SKM-1 treated with dmso at 0.1 percent for 144 hours (cell line): ENCODE results near the gene SLC7A5.
A peak's percentile ranks its signal among the peaks of the same experiment; 100 is the strongest.
"Not testable (repeated sequence)": the region's sequence is repeated elsewhere in the genome, so short reads cannot be mapped to it uniquely, and the experiment has no call there.

Experiments used
- DNase-seq: peaks from one replicate; lab custom pipeline; 2025; ENCODE audit not compliant: unreplicated experiment; lab: John Stamatoyannopoulos, UW

Gene SLC7A5

DNA sequence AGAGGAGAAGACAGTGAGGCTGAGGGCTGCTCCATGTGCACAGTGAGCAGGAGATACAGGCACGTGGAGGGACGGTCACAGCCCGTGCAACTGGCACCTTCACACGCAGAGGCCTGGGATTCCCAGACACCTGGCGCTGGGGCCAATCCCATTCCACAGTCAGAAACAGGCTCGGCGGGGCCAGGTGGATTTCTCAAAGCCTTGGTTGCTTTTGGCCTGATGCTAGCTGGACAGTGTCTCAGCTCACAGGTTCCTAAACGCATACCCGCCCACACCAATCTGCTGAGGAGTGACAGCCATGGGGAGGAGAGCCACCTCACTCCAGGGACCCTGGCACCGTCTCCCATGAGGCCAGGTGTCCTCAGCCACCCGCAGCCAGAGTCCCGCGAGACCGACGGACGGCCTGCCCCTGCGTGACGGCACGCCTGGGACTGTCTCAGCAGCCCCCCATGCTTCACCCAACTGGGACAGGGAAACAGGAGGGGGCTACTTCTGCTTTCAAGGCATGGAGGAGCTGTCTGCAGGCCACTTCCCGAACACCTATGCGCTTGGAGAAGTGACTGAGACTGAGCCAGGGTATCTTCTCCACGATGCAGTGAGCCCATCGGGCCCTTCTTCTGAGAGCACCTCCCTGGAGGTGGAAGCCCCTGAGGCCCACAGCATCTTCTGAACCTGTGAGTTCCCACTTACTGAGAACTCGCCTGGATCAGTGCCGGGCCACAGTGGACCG, 6.5 kb downstream of the SLC7A5 start:
- not testable (repeated sequence) for DNase-seq

DNA sequence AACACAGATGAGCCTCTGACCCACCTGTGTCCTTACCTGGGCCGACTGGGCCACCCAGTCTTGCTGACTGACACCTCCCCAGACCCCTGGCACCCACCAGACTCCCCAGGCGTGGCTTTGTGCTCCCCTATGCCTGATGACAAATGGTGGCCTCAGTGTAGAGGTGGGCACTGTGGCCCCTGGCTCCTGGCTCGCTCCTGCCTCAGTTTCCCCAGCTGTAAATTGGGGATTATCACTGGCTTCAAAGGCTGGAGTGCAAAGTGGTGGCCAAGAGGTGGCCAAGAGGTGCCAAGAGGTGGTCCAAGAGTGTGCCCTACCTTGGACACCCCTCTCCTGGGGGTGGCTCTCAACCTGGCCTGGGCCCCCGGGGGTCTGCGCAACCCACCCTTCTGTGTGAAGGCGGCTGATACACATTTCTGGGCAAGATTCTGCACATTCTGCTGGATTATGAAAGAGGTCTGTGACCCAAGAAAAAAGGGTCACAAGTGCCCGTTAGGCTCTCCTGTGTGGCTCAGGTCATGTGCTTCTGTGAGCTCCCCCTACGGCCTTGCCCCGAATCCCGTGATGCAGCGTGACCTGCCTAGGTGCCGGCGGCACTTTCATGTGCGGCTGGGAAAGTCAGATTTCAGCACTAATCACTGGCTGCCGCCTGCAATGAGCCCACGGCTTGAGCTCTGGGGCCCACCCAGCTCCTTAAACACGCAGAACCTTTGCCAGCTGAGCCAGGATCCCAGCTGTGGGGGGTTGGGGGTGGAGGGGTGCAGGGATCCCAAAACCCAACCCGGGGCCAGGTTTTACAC, 7.8 kb downstream of the SLC7A5 start:
- not testable (repeated sequence) for DNase-seq

DNA sequence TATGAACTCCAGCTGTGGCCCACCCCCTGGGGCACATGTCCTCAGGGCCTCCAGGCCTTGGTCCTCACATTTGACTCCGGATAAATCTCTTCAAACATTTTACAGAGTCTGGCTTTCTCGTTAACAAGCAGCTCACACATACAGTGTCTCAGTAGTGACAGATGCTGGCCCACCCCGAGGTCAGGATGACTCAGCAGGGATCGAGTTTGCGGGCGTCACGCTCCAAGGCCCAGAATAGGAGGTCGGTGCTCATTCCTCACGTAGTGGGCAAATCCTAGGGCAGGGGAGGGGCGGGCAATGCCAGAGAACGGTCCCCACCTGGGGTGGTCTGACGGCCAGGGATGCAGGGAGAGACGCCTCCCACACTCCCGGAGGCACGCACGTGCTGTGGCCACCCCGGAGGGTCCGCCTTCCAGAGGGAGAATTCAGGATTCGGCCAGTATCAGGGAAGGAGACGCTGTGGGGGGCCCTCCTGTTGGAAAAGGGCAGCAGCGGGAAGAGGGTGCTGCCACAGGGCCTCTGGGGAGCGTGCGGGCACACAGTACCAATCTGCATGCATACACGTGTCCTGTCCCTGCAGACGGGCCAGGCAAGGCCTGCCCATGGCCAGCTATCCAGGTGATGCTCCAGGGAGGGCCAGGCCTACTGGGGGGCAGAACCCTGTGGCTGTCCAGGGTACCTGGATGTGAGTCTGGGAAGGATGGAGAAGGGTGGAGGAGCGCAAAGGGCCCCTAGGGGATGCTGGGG, 8.6 kb downstream of the SLC7A5 start:
- no peak for DNase-seq

DNA sequence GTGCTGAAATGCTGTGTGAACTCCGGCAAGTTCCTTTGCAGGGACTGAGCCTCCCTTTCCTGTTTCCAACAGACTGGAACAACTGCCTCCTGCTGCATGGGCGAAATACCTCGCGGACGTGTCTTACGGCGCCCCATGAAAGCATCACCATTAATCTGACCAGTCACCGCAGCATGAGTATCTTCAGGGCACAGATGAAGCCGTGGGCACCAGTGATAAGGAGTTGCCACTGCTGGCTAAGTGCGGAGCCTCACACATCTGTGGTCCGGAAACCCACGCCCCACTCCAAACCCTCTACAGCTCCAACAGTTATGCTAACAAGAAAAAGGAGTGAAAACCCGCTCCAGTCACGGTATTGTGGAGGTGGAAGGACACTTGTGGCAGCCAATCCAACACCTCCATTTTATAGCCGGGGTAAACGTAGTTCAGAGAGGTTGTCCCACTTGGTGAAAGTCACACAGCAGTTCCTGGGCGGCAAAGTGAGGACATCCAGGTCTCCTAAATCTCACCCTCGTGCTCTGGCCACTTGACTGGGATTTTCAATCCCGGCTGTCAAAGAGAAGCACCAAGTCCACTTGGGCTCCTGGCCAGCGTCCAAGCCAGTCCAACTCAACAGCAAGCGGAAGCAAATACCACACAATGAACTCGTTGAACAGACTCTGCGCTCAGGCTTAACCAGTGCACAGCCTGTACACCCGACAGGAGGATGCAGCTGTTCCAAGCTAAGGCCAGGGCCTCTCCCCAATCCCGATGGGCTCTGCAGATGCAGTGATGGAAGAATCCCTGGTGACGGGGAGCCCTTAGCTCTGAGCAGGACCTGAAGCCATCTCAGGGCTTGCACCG, 10.9 kb downstream of the SLC7A5 start:
- not testable (repeated sequence) for DNase-seq

GRCh38 chr16:87856791-87857228, 12.5 kb downstream of the SLC7A5 start:
- no peak for DNase-seq

DNA sequence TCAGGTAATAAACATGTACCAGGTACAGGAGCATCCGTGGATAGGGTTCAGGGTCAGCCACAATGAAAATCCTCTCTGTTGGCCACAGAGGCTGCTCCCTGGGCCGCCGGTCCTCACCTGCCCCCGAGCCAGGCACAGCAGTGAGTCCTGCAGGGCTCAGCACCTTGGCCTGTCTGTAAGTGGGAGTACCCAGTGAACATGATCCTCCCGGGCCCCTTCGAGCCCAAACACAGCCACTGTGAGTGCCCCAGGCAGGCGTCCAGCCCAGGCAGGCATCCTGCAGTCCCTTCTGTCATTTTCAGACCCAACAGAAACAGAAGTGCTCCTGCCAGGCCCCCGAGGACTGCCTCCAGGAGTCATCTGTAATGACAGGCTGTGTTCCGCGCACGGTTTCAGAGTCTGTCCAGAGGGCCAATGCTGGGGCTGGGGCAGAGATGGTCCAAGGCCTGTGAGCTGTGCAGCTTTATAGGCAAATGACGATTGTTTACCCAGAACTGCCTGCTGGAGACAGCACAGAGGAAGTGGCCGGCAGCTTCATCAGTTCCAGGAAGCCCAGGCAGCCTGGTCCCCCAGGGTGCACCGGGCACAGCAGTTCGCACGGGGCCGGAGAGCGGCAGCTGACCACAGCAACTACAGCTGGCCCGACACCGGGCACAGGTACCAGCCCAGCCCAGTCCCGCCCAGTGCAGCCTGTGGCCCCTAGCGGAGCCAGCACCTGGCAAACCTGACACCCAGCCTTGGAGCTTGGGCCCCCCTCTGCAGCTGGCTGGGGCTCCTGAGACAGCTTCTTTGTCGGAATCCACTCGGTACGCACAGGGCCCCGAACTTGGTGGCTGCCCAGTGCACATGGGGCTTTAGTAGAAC, 13.2 kb downstream of the SLC7A5 start:
- DNase-seq = no peak

GRCh38 chr16:87854907-87855683, 14.2 kb downstream of the SLC7A5 start:
- DNase-seq = no peak

DNA sequence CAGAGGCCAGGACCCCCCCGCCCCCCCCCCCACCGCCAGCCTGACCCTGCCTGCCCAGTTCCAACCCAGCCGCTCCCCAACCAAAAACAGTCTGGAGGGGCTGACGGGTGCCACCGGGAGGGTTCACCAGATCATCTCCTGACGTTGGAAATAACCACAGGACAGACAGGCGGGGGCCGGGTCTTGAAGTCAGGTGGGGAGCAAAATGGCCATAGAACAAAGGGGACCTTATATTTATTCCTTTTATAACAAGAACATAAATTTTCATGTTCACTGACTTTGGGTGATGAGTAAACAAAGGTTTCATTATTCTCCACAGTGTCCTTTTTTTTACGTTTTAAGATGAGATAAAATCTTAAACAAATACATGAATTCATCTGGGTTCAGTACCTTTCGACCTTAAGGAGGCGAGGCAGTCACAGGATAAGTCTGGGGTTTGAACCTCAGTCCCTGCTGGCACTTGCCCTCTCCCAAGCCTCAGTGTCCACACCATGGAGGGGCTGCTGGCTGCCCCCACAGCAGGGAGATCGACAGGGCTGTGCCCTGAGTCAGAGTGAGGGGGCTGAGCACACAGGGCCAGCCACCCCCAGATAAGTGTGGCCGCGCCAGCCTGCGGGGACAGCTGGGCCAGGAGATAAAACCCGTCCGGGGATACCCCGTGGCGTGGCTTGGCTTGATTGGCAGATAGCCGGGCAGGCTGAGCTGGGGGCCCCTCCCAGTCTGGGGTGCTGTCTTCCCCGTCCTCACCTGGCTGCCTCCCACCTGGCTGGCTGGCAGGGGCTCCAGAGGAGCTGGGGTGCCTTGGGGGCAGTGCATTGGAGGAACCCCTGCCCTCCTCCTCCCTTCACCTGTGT, 15.0 kb downstream of the SLC7A5 start:
- peak; percentile 0 for DNase-seq

- DNase-seq = peak; percentile 86
Observed at GRCh38 chr16:87853411-87854052, 15.8 kb downstream of the SLC7A5 start.

GRCh38 chr16:87851601-87852000, 17.7 kb downstream of the SLC7A5 start:
- no peak for DNase-seq

DNA sequence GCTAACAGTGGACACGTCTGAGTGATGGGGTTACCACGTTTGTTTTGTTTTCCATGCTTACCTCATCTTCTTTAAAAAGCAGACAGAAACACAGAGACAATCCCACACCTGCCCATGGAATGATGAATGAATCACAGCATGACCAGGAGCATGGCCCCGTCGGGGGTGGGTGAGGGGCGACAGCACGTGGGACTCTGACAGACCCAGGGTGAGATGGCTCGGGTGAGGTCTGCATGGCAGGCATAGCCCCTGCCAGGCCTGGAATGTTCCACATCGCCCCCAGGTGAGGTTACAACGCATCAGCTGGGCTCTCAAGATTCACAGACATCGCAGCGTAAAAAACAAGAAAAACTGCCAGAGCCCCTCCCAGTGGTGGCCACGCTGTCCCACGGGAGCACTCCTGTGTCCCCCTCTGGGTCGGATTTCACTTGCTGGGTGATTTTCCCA, 18.1 kb downstream of the SLC7A5 start:
- no peak for DNase-seq

- peak; percentile 19 for DNase-seq
Observed at GRCh38 chr16:87850009-87851006, 19.0 kb downstream of the SLC7A5 start.

DNA sequence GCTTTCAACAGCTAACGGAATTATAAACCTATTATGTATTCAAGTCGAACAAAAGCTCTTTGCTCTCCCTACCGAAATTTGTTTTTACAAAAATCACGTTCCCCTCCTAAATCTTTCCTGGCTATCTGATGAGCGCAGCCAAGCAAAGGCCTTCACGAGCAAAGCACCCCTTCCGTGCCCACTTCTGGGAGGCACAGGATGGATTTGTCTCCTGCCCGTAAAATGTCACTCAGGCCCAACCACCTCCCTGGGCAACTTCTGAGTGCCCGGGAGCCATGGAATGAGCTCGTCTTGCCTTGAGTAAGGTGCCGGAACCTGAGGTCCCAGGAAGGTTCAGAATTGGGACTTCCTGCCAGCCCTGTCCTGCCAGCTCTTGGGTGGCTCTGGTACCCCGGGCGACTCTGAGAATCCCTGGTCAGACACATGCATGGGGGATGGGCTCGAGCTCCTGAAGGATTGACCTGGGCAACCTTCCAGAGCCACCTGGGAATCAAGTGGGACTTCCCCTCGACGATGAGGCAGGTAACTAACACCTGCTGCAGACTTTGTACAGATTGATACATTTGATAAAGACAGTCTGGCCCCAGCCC, 19.8 kb downstream of the SLC7A5 start:
- DNase-seq = no peak

- no peak for DNase-seq
Observed at GRCh38 chr16:87848676-87849345, 20.5 kb downstream of the SLC7A5 start.
